OCI-LY1 (cell line): Measurements from ENCODE around the gene FRAS1.

ENCODE experiments used
- EZH2 ChIP-seq: fragments of 200-600 bp; sonication (generic), shearing (Covaris generic); IDR thresholded peaks from 2 replicates; pipeline ENCODE4 v1.8.0; 2017; ENCODE audit warnings: borderline replicate concordance, mixed run types, mild to moderate bottlenecking, antibody characterized with exemption, low read length, moderate library complexity, mixed read lengths
- TF ChIP-seq, protein P1 (sequence below): fragments of 200-600 bp; sonication (generic), shearing (Covaris generic); IDR thresholded peaks from 2 replicates; pipeline ENCODE4 v1.5.1; 2017; ENCODE audit warnings: mild to moderate bottlenecking, antibody characterized with exemption, low read length, moderate library complexity, mixed read lengths

GRCh38 chr4:78409612-78410202 is 352.6 kb downstream of the FRAS1 start:
- TF ChIP-seq, protein P1, sequence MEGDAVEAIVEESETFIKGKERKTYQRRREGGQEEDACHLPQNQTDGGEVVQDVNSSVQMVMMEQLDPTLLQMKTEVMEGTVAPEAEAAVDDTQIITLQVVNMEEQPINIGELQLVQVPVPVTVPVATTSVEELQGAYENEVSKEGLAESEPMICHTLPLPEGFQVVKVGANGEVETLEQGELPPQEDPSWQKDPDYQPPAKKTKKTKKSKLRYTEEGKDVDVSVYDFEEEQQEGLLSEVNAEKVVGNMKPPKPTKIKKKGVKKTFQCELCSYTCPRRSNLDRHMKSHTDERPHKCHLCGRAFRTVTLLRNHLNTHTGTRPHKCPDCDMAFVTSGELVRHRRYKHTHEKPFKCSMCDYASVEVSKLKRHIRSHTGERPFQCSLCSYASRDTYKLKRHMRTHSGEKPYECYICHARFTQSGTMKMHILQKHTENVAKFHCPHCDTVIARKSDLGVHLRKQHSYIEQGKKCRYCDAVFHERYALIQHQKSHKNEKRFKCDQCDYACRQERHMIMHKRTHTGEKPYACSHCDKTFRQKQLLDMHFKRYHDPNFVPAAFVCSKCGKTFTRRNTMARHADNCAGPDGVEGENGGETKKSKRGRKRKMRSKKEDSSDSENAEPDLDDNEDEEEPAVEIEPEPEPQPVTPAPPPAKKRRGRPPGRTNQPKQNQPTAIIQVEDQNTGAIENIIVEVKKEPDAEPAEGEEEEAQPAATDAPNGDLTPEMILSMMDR = no peak
- no peak for TF ChIP-seq EZH2
